Parathyroid adenoma (tissue), 2 donors: ENCODE results near the gene EIF4B.

ENCODE experiments used
- H2AFZ ChIP-seq: fragments of 300-600 bp; sonication (generic); one replicate; pipeline ENCODE4 v1.7.0; 2017; ENCODE audit warnings: antibody characterized with exemption, mild to moderate bottlenecking
- H3K27ac ChIP-seq: fragments of 300-600 bp; sonication (generic); one replicate; pipeline ENCODE4 v1.7.0; 2017
- H3K27me3 ChIP-seq: fragments of 300-600 bp; sonication (generic); one replicate; pipeline ENCODE4 v1.7.0; 2017; ENCODE audit warnings: low read length; ENCODE audit not compliant: control insufficient read depth, insufficient read depth
- H3K36me3 ChIP-seq: fragments of 300-600 bp; sonication (generic); one replicate; pipeline ENCODE4 v1.7.0; 2017; ENCODE audit warnings: low read length; ENCODE audit not compliant: control insufficient read depth, insufficient read depth
- H3K4me1 ChIP-seq: fragments of 300-600 bp; sonication (generic); one replicate; pipeline ENCODE4 v1.7.0; 2017; ENCODE audit warnings: control low read depth
- H3K4me2 ChIP-seq: fragments of 300-600 bp; sonication (generic); one replicate; pipeline ENCODE4 v1.7.0; 2017; ENCODE audit warnings: low read length
- H3K4me3 ChIP-seq: fragments of 300-600 bp; sonication (generic); one replicate; pipeline ENCODE4 v1.7.0; 2017; ENCODE audit warnings: low read depth, low read length
- H3K79me2 ChIP-seq: fragments of 300-600 bp; sonication (generic); one replicate; pipeline ENCODE4 v1.7.0; 2017; ENCODE audit warnings: control low read depth
- H3K9ac ChIP-seq: fragments of 300-600 bp; sonication (generic); one replicate; pipeline ENCODE4 v1.7.0; 2017; ENCODE audit warnings: mild to moderate bottlenecking
- H3K9me3 ChIP-seq: fragments of 300-600 bp; sonication (generic); one replicate; pipeline ENCODE4 v1.7.0; 2017; ENCODE audit warnings: low read length; ENCODE audit not compliant: control insufficient read depth
- CTCF ChIP-seq: fragments of 300-600 bp; sonication (generic); IDR thresholded peaks from one replicate; pipeline ENCODE4 v1.7.0; 2017; ENCODE audit warnings: antibody characterized with exemption, mild to moderate bottlenecking
- donor health status: primary hyperparathyroidism.

Gene EIF4B

GRCh38 chr12:53042607-53043454 is 36.6 kb downstream of the EIF4B start:
- H3K9me3 ChIP-seq: no peaks in the 10 kb centered on the region
- TF ChIP-seq CTCF: no peak
- no peak overlapping the region for H3K4me3 ChIP-seq
- H2AFZ ChIP-seq: no peak overlapping the region
- no peaks in the 10 kb centered on the region for H3K27me3 ChIP-seq
- H3K4me1 ChIP-seq: peaks cover 16% of the 10 kb centered on the region
- no peaks in the 10 kb centered on the region for H3K79me2 ChIP-seq
- H3K27ac ChIP-seq: no peak overlapping the region
- no peak overlapping the region for H3K9ac ChIP-seq
- H3K4me2 ChIP-seq: no peak overlapping the region
- H3K36me3 ChIP-seq: no peaks in the 10 kb centered on the region

- H3K79me2 ChIP-seq: no peaks in the 10 kb centered on the region
- no peak overlapping the region for H3K9ac ChIP-seq
- TF ChIP-seq CTCF: no peak
- no peak overlapping the region for H3K4me2 ChIP-seq
- H3K9me3 ChIP-seq: no peaks in the 10 kb centered on the region
- H3K4me3 ChIP-seq: no peak overlapping the region
- peaks cover 25% of the 10 kb centered on the region for H3K4me1 ChIP-seq
- no peaks in the 10 kb centered on the region for H3K36me3 ChIP-seq
- H2AFZ ChIP-seq: no peak overlapping the region
- no peaks in the 10 kb centered on the region for H3K27me3 ChIP-seq
- peak overlapping the region; percentile 92 for H3K27ac ChIP-seq
Observed at GRCh38 chr12:53044052-53044581, 37.9 kb downstream of the EIF4B start.

- no peak overlapping the region for H3K4me2 ChIP-seq
- no peak overlapping the region for H3K4me3 ChIP-seq
- no peaks in the 10 kb centered on the region for H3K79me2 ChIP-seq
- no peak overlapping the region for H2AFZ ChIP-seq
- H3K4me1 ChIP-seq: peaks cover 33% of the 10 kb centered on the region
- no peaks in the 10 kb centered on the region for H3K27me3 ChIP-seq
- no peaks in the 10 kb centered on the region for H3K9me3 ChIP-seq
- H3K9ac ChIP-seq: no peak overlapping the region
- no peaks in the 10 kb centered on the region for H3K36me3 ChIP-seq
- TF ChIP-seq CTCF: no peak
- peak overlapping the region; percentile 92 for H3K27ac ChIP-seq
Observed at GRCh38 chr12:53044896-53045695, 38.8 kb downstream of the EIF4B start.

- no peaks in the 10 kb centered on the region for H3K9me3 ChIP-seq
- H3K79me2 ChIP-seq: peaks cover 3% of the 10 kb centered on the region
- peak overlapping the region; percentile 72 for H3K4me3 ChIP-seq
- no peak overlapping the region for H3K9ac ChIP-seq
- no peaks in the 10 kb centered on the region for H3K36me3 ChIP-seq
- no peak overlapping the region for H2AFZ ChIP-seq
- no peak for TF ChIP-seq CTCF
- peaks cover 38% of the 10 kb centered on the region for H3K4me1 ChIP-seq
- H3K27ac ChIP-seq: peak overlapping the region; percentile 92
- peak overlapping the region; percentile 89 for H3K4me2 ChIP-seq
- no peaks in the 10 kb centered on the region for H3K27me3 ChIP-seq
Observed at GRCh38 chr12:53045696-53046045, 39.4 kb downstream of the EIF4B start.
